ENCODE results near the gene HTD2. TPM values are rescaled to one million over a fixed set of nuclear protein-coding genes. Genes with fewer than 3 reads are reported as not detected.

The HTD2 gene
- total RNA-seq, 1 experiment from 2014 or later: 7.9 TPM

GRCh38 chr3:58352626-58353025 is 46.3 kb downstream of the HTD2 start:
- Histone ChIP-seq H3K4me1 (ENCODE audit: control insufficient read depth, insufficient read depth, low read length) (no peaks in the 10 kb centered on the region), H3K36me3 (ENCODE audit: control insufficient read depth, insufficient read depth, low read length) (no peaks in the 10 kb centered on the region), H3K4me3 (ENCODE audit: low read depth in 2 of 2, low read length in 2 of 2) (no peak overlapping the region), H3K9me3 (ENCODE audit: control insufficient read depth, insufficient read depth, low read depth, low read length) (no peaks in the 10 kb centered on the region), H3K27ac (ENCODE audit: low read length) (no peak overlapping the region), H3K27me3 (ENCODE audit: control insufficient read depth, insufficient read depth, low read length) (no peaks in the 10 kb centered on the region)
- ATAC-seq (no peak), DNase-seq (ENCODE audit: low read depth, low spot score) (no peak)
- ChIA-PET CTCF (no interaction called here), POLR2A (no interaction called here)
- BruUV-seq (replicated peaks): no TSS peak
- intact Hi-C loops (cut with micrococcal nuclease; ENCODE audit: unreplicated experiment) (no loop called here), in situ Hi-C loops (cut with HindIII; ENCODE audit: low pct_unique_long_range_greater_than_20kb, low sequenced_read_pairs) (no loop called here)
- TF ChIP-seq CTCF (IDR thresholded peaks at IDR 0.05): no peak
- TF ChIP-seq REST (IDR thresholded peaks at IDR 0.05; ENCODE audit: insufficient read depth in 1 of 2, low read depth in 2 of 2, low read length in 1 of 2): no peak
- TF ChIP-seq SIN3A (IDR thresholded peaks at IDR 0.05; ENCODE audit: borderline replicate concordance, insufficient read depth, low read depth, low read length): no peak
- TF ChIP-seq POLR2AphosphoS5 (IDR thresholded peaks at IDR 0.05; ENCODE audit: low read depth, low read length): no peak
- no peak for TF ChIP-seq TCF7L2 (IDR thresholded peaks at IDR 0.05; ENCODE audit: low read depth, low read length)

GRCh38 chr3:58353722-58354553 is 47.6 kb downstream of the HTD2 start:
- Histone ChIP-seq H3K4me1 (ENCODE audit: control insufficient read depth, insufficient read depth, low read length) (no peaks in the 10 kb centered on the region), H3K4me3 (ENCODE audit: low read depth in 2 of 2, low read length in 2 of 2) (no peak overlapping the region), H3K27ac (ENCODE audit: low read length) (no peak overlapping the region), H3K27me3 (ENCODE audit: control insufficient read depth, insufficient read depth, low read length) (no peaks in the 10 kb centered on the region), H3K36me3 (ENCODE audit: control insufficient read depth, insufficient read depth, low read length) (no peaks in the 10 kb centered on the region), H3K9me3 (ENCODE audit: control insufficient read depth, insufficient read depth, low read depth, low read length) (no peaks in the 10 kb centered on the region)
- TF ChIP-seq POLR2AphosphoS5 (IDR thresholded peaks at IDR 0.05; ENCODE audit: low read depth, low read length): no peak
- no peak for TF ChIP-seq REST (IDR thresholded peaks at IDR 0.05; ENCODE audit: insufficient read depth in 1 of 2, low read depth in 2 of 2, low read length in 1 of 2)
- TF ChIP-seq CTCF (IDR thresholded peaks at IDR 0.05): peak; percentile 8; the same call in 1 of the 2 replicates
- DNase-seq (ENCODE audit: low read depth, low spot score) (no peak), ATAC-seq (no peak)
- no TSS peak for BruUV-seq (replicated peaks)
- intact Hi-C loops (cut with micrococcal nuclease; ENCODE audit: unreplicated experiment): no loop called here
- CTCF ChIA-PET: no interaction called here
- POLR2A ChIA-PET: no interaction called here
- in situ Hi-C loops (cut with HindIII; ENCODE audit: low pct_unique_long_range_greater_than_20kb, low sequenced_read_pairs): no loop called here

All from Panc1 (cell line).